NCI-H2107 (cell line): ENCODE measurements around the gene TUFT1.
"Not testable (repeated sequence)": the region's sequence is repeated elsewhere in the genome, so short reads cannot be mapped to it uniquely, and the experiment has no call there.

Source experiments
- DNase-seq: peaks from one replicate; lab custom pipeline; 2025; lab: John Stamatoyannopoulos, UW

TUFT1 gene

DNA sequence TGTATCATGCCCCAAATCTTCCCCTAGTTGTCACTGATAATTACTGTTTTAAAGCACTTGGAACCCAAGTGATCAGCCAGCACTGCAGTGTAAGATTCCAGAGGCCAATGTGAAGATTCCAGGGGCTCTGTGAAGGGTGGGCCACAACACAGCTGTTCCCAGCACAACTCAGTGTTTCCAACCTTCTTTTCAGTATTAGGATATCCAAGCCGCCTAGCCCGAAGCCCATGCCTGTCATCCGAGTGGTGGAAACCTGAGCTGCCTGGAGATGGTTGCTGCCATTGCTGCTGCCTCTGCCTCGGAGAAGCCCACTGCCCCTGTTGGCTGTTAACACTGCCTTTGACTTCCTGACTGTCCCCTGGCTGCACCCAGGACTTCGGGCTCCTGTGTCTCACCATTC is 41.3 kb downstream of the TUFT1 start:
- DNase-seq = no peak

GRCh38 chr1:151581921-151582320 is 41.8 kb downstream of the TUFT1 start:
- DNase-seq = no peak

- DNase-seq = no peak
Observed at GRCh38 chr1:151583796-151584195, 43.7 kb downstream of the TUFT1 start.

DNA sequence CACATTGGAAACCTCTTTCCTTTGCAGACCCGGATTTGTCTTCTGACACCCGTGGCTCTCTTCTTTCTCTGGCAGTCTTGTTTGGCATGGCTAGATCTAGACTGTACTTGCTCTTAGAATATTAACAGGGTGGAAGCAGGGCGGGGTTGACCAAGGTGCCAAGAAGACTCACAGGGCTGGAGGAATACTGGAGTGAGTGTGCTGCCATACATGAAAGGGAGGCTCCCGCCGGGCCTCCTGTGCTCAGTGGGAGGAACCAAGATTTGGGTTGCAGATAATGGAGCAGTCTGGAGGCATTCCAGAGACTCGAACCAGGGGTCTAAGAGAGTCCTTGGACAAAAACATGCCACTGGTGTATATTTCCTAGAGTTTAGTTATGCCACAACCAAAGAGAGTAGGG is 44.2 kb downstream of the TUFT1 start:
- no peak for DNase-seq

DNA sequence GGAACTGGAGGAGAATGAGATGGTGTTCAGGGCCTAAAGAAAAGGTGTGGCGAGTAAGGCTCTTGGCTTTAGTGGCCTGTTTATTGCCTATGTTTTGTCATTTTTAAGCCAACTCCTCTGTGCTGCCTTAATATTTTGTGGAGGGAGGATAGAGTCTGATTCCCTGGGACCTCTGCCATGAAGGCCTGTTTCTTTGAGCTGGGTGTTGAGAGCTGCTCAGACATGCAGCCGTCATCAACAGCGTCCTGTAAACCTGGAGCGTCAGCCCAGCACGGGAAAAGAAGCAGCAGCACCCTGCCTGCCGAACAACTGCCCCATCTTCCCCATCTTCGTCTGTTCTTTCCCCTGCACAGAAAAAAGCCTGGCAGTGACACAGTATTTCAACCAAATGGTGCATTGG is 44.7 kb downstream of the TUFT1 start:
- DNase-seq = no peak

GRCh38 chr1:151585622-151586021 is 45.5 kb downstream of the TUFT1 start:
- no peak for DNase-seq

GRCh38 chr1:151590961-151591360 is 50.9 kb downstream of the TUFT1 start:
- DNase-seq = no peak

DNA sequence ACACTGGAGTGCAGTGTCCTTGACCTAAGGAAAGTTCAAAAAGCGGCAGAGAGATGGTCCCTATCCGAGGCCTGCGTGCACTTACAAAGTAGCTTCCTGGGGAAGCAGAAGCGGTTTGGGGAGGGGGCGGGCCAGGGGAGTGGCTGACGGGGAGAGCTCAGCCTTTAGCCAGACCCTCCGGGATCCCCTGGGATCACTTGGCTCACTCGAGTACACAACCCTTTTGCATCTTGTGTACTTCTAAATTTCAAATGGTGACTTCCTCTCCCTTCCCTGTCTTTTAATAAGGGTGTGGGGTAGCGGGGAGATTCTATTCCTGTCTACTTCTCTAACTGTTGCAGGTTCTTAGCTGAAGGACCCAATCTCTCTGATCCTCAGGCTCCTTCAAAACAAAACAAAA is 53.6 kb downstream of the TUFT1 start:
- no peak for DNase-seq

- peak; percentile 71 for DNase-seq
Observed at GRCh38 chr1:151594143-151594625, 54.1 kb downstream of the TUFT1 start.

DNA sequence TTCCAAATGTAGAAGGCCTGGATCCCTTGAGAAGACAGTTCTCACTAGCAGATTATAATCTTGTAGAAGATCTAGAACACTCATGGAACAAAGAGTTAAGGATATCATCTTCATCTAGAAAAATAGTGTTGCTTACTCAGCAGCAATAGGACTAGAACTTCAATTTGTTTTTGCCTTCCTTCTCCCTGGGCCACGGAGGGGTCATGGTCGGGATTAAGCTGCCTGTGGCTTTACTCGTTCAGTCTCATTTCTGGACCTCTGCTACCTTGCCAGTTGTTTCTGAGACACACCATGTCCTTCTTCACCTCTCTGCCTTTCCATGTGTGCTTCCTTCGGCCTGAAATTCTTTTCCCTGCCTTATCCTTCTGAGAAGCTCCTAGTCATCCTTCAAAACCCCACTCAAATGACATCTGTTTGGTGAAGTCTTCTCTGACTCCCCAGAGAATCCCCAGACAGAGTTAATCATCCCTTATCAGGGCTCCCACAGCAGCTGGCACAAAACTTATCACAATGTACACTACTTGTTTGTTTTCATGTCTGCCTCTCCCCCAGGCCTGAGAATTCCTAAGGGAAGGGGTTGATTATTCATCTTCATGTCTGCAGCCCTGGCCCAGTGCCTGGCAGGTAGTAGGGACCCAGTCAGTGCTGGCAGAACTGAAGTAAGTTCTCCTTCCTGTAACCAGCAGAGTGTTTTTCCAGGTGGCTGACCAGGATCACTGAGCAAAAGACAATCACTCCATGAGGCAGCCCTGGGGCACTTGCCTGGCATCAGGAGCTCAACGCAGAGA is 56.3 kb downstream of the TUFT1 start:
- no peak for DNase-seq

- not testable (repeated sequence) for DNase-seq
Observed at GRCh38 chr1:151602550-151602949, 62.4 kb downstream of the TUFT1 start.

GRCh38 chr1:151604291-151604690 is 64.2 kb downstream of the TUFT1 start:
- no peak for DNase-seq

- DNase-seq = no peak
Observed at GRCh38 chr1:151606384-151606783, 66.3 kb downstream of the TUFT1 start.

- no peak for DNase-seq
Observed at GRCh38 chr1:151606857-151607256, 66.7 kb downstream of the TUFT1 start.

- DNase-seq = no peak
Observed at GRCh38 chr1:151610142-151610541, 70.0 kb downstream of the TUFT1 start.

GRCh38 chr1:151611288-151611790 is 71.2 kb downstream of the TUFT1 start:
- DNase-seq = no peak

GRCh38 chr1:151611832-151612500 is 71.9 kb downstream of the TUFT1 start, which contains the start of gene SNX27:
Gene SNX27, plus strand, starts transcription at chr1:151612050. Its CDS starts 152 bp downstream, at chr1:151612202.
- DNase-seq = peak; percentile 78

GRCh38 chr1:151612501-151613281 is 72.6 kb downstream of the TUFT1 start:
- no peak for DNase-seq

DNA sequence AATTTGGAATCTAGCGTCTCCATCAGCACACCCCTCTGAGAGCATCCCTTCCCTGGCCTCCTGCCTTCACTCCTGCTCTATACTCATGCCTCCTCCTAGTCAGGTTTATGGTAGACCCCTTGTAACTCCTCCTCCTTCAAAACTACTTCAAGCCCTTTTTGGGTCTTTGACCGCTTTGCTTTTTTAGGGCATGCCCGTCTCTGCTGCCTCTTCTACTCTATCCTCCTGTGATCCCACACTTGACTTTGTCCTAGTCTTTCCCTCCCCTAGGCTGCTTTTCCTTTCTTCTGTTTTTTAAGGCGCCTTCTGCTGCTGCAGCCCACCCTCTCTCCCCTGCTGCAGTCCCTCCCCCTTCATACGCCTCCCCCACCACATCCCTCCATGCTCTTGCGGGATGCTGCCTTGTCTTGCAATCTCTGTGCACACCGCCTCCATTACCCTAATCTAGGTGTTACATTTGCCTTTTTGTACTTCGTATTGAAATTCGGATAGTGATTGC is 73.2 kb downstream of the TUFT1 start:
- no peak for DNase-seq

- no peak for DNase-seq
Observed at GRCh38 chr1:151615711-151616504, 75.8 kb downstream of the TUFT1 start.

GRCh38 chr1:151616505-151616849 is 76.4 kb downstream of the TUFT1 start:
- DNase-seq = no peak
